Measurements from ENCODE around the gene NSL1. TPM values are rescaled to one million over a fixed set of nuclear protein-coding genes. Genes with fewer than 3 reads are reported as not detected.
A peak's percentile ranks its signal among the peaks of the same experiment; 100 is the strongest.

The NSL1 gene
- total RNA-seq, 1 experiment from 2014 or later: 45.6 TPM

GRCh38 chr1:212828395-212828794 is 36.8 kb upstream of the NSL1 start:
- Histone ChIP-seq H3K27me3 (replicated peaks; ENCODE audit: control insufficient read depth, insufficient read depth, low read length) (no peaks in the 10 kb centered on the region), H3K36me3 (ENCODE audit: control insufficient read depth, insufficient read depth, low read length) (no peaks in the 10 kb centered on the region), H3K9me3 (peaks cover 26% of the 10 kb centered on the region), H3K4me1 (peaks cover 35% of the 10 kb centered on the region), H3K4me3 (ENCODE audit: low read depth, low read length) (no peak overlapping the region)
- peaks cover 12% of the 10 kb centered on the region for H3K36me3 Mint-ChIP-seq (ENCODE audit: insufficient read depth, unreplicated experiment)
- H3K4me1 Mint-ChIP-seq (ENCODE audit: low read depth, unreplicated experiment): peaks cover 26% of the 10 kb centered on the region
- BruUV-seq (replicated peaks): no TSS peak
- peak overlapping the region; percentile 79 for H3K27ac Mint-ChIP-seq (ENCODE audit: unreplicated experiment)
- H3K4me3 Mint-ChIP-seq (ENCODE audit: unreplicated experiment): no peak overlapping the region
- intact Hi-C loops (cut with micrococcal nuclease; ENCODE audit: unreplicated experiment): loop anchor here (2.0 kb wide), 1 partner anchor 28 kb away; no protein-coding TSS in a partner anchor
- ChIA-PET POLR2A (interaction anchor here (1.1 to 1.9 kb wide), 3 partner anchors 13 to 36 kb away, joined by 4 to 22 read pairs (median 10); partner anchors contain the start of genes FLVCR1, NSL1 and TATDN3), CTCF (interaction anchor here (1.1 kb wide), 2 partner anchors 13 to 29 kb away, joined by 4 to 7 read pairs; partner anchors contain the start of gene FLVCR1)
- H3K9me3 Mint-ChIP-seq (ENCODE audit: unreplicated experiment): peaks cover 24% of the 10 kb centered on the region
- H3K27me3 Mint-ChIP-seq (ENCODE audit: insufficient read depth, unreplicated experiment): no peaks in the 10 kb centered on the region
- TF ChIP-seq CTCF (IDR thresholded peaks at IDR 0.05; ENCODE audit: insufficient read depth in 1 of 2, low read depth in 1 of 2, low read length in 1 of 2, severe bottlenecking in 1 of 2, unreplicated experiment in 1 of 2): no peak
- no peak for DNase-seq

GRCh38 chr1:212827831-212828278 is 36.3 kb upstream of the NSL1 start:
- BruUV-seq (replicated peaks): no TSS peak
- no peaks in the 10 kb centered on the region for H3K36me3 ChIP-seq (ENCODE audit: control insufficient read depth, insufficient read depth, low read length)
- peak; percentile 65 to 90 for DNase-seq
- TF ChIP-seq CTCF (IDR thresholded peaks at IDR 0.05; ENCODE audit: insufficient read depth in 1 of 2, low read depth in 1 of 2, low read length in 1 of 2, severe bottlenecking in 1 of 2, unreplicated experiment in 1 of 2): no peak
- H3K4me1 ChIP-seq: peaks cover 30% of the 10 kb centered on the region
- no peaks in the 10 kb centered on the region for H3K27me3 ChIP-seq (replicated peaks; ENCODE audit: control insufficient read depth, insufficient read depth, low read length)
- Mint-ChIP-seq H3K4me1 (ENCODE audit: low read depth, unreplicated experiment) (peaks cover 20% of the 10 kb centered on the region), H3K27ac (ENCODE audit: unreplicated experiment) (peak overlapping the region; percentile 79), H3K4me3 (ENCODE audit: unreplicated experiment) (peak overlapping the region; percentile 58), H3K36me3 (ENCODE audit: insufficient read depth, unreplicated experiment) (peaks cover 12% of the 10 kb centered on the region), H3K27me3 (ENCODE audit: insufficient read depth, unreplicated experiment) (no peaks in the 10 kb centered on the region), H3K9me3 (ENCODE audit: unreplicated experiment) (peaks cover 24% of the 10 kb centered on the region)
- H3K4me3 ChIP-seq (ENCODE audit: low read depth, low read length): no peak overlapping the region
- H3K9me3 ChIP-seq: peaks cover 26% of the 10 kb centered on the region
- ChIA-PET POLR2A (interaction anchor here (1.1 to 1.9 kb wide), 3 partner anchors 13 to 36 kb away, joined by 4 to 22 read pairs (median 10); partner anchors contain the start of genes FLVCR1, NSL1 and TATDN3), CTCF (interaction anchor here (0.6 to 1.1 kb wide), 3 partner anchors 10 to 30 kb away, joined by 3 to 7 read pairs (median 4); partner anchors contain the start of gene FLVCR1)
- intact Hi-C loops (cut with micrococcal nuclease; ENCODE audit: unreplicated experiment): loop anchor here (2.0 kb wide), 1 partner anchor 29 kb away; no protein-coding TSS in a partner anchor

- Histone ChIP-seq H3K9me3 (peaks cover 26% of the 10 kb centered on the region), H3K36me3 (ENCODE audit: control insufficient read depth, insufficient read depth, low read length) (no peaks in the 10 kb centered on the region), H3K27me3 (replicated peaks; ENCODE audit: control insufficient read depth, insufficient read depth, low read length) (no peaks in the 10 kb centered on the region), H3K4me1 (peaks cover 25% of the 10 kb centered on the region), H3K4me3 (ENCODE audit: low read depth, low read length) (no peak overlapping the region)
- H3K27ac Mint-ChIP-seq (ENCODE audit: unreplicated experiment): peak overlapping the region; percentile 79
- no peak for DNase-seq
- peaks cover 15% of the 10 kb centered on the region for H3K4me1 Mint-ChIP-seq (ENCODE audit: low read depth, unreplicated experiment)
- peaks cover 12% of the 10 kb centered on the region for H3K36me3 Mint-ChIP-seq (ENCODE audit: insufficient read depth, unreplicated experiment)
- no peak for TF ChIP-seq CTCF (IDR thresholded peaks at IDR 0.05; ENCODE audit: insufficient read depth in 1 of 2, low read depth in 1 of 2, low read length in 1 of 2, severe bottlenecking in 1 of 2, unreplicated experiment in 1 of 2)
- H3K27me3 Mint-ChIP-seq (ENCODE audit: insufficient read depth, unreplicated experiment): no peaks in the 10 kb centered on the region
- CTCF ChIA-PET: interaction anchor here (0.6 to 1.1 kb wide), 3 partner anchors 9 to 31 kb away, joined by 3 to 7 read pairs (median 4); partner anchors contain the start of gene FLVCR1
- POLR2A ChIA-PET: interaction anchor here (1.1 to 1.9 kb wide), 3 partner anchors 12 to 35 kb away, joined by 4 to 22 read pairs (median 10); partner anchors contain the start of genes FLVCR1, NSL1 and TATDN3
- BruUV-seq (replicated peaks): no TSS peak
- peak overlapping the region; percentile 58 for H3K4me3 Mint-ChIP-seq (ENCODE audit: unreplicated experiment)
- intact Hi-C loops (cut with micrococcal nuclease; ENCODE audit: unreplicated experiment): no loop called here
- peaks cover 24% of the 10 kb centered on the region for H3K9me3 Mint-ChIP-seq (ENCODE audit: unreplicated experiment)
Measured at GRCh38 chr1:212827171-212827776, 35.7 kb upstream of the NSL1 start.
